ENCODE results near the gene SRP68.

DNA sequence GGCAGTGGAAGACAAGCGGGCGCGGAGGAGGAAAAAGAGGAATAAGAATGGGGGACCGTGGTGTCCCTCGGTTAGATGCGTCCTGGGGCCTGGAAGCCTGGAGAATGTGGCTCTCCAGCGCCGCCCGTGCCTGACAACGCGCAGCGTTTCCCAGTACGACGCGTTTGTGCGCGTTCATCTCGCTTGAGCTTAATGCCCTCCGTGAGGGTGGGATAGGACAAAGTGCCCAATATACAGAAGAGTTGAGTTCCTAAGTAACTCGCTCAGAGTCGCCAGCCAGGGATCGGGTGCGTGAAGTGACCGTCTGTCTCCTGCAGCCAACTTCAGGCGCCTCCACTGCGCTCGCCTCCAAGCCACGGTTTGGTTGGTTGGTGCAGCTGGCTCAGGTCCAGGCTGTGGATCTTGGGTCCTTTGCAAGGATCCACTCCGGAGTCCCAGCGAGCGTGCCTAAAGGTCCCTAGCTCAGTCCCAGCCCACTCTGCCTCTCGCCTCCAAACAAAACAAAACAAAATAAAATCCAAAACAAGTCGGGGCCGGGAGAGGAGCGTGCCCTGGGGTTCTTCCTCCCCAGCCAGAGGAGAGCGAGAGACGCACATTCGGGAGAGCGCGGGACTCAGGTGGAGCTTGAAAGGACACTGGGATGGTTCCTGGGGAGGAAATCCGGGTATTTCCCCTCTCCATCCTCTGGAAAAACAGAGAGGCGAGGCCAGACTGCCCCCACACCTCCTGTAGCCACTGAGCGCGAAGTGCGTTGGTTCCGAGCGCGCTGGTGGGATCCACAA lies 3.2 kb upstream of the SRP68 start:
- no peak for TF ChIP-seq EZH2phosphoT487 (IDR thresholded peaks at IDR 0.05; ENCODE audit: insufficient read depth, low read depth)
- TF ChIP-seq EZH2 (IDR thresholded peaks at IDR 0.05; ENCODE audit: insufficient read depth, poor library complexity, severe bottlenecking) = peak; percentile 84
